ENCODE results near the gene DENND5A. TPM values are rescaled to one million over a fixed set of nuclear protein-coding genes. Genes with fewer than 3 reads are reported as not detected.

The DENND5A gene
- 54.3 and 58.0 TPM in 2 replicates for total RNA-seq (2022)
- Bru-seq, nascent RNA, result percentile 78 among the genes with signal in this experiment
- BruChase-seq, experiment 1, labeled RNA remaining after a 2-hour chase, result percentile 79 among the genes with signal in this experiment
- percentile 82 among the genes with signal in this experiment for BruChase-seq, experiment 2, labeled RNA remaining after a 6-hour chase
- long read RNA-seq, full-length matches to known transcripts, result 9 of 37 reads
- long read RNA-seq, partial matches to known transcripts, result 17 of 37 reads
- long read RNA-seq, other reads (novel, unspliced or antisense), result 11 of 37 reads

- BruUV-seq (replicated peaks), result no TSS peak
- POLR2A ChIA-PET, result interaction anchor here (0.5 to 1.9 kb wide), 12 partner anchors 8 to 1044 kb away, joined by 3 to 9 read pairs (median 4); partner anchors contain the start of gene ZNF143
- H3K9me3 Mint-ChIP-seq (ENCODE audit: unreplicated experiment), result no peaks in the 10 kb centered on the region
Observed at GRCh38 chr11:9265211-9266131, at the start of gene DENND5A. DENND5A (minus strand) TSS chr11:9265350; CDS start chr11:9265069, 281 bp downstream.

DNA sequence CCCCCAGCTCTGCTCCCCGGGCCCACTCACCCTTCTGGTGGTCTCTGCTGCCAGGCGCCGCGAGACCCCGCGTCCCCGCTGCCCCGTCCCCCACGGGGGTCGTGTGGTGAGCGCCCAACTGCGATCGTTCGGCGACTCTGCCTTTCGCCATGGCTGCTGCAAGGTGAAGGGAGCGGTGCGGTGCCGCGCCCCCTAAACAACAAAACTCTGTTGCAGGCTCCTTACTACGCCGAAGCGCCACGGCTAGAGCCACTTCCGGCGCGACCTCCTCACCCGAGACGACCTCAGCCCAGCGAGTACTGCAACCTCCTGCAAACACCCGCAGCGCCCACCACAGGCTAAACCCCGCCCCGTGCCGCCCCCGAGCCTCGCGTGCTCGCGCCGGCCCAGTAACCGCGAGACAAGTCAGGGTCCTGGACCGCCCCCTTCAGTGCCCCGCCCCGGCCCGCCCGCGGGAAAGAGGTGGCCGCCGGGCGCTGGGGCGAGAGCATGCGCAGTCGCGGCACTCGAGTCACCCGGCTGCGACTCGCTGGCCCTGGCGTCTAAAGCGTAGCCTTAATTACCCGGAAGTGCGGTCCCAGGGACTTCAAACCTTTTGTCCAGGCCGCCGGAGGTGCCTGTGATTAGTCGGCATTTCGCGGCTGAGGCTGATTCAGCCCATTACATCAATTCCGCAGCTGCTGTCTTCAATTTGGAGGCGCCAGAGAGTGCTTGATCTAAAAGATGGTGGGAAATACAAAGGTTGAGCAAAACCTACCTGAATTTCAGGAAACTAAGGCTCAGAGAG lies 49.3 kb upstream of the DENND5A start, which contains the start of gene TMEM41B:
Gene TMEM41B (minus strand): TSS at position 303 of the 787 bp plus-strand sequence. CDS start 152 bp downstream, at position 151.
- intact Hi-C loops (cut with micrococcal nuclease; ENCODE audit: unreplicated experiment), result loop anchor here (1.0 to 5.0 kb wide), 4 partner anchors 37 to 146 kb away; partner anchors contain the start of gene ZNF143
- TF ChIP-seq, protein P1, sequence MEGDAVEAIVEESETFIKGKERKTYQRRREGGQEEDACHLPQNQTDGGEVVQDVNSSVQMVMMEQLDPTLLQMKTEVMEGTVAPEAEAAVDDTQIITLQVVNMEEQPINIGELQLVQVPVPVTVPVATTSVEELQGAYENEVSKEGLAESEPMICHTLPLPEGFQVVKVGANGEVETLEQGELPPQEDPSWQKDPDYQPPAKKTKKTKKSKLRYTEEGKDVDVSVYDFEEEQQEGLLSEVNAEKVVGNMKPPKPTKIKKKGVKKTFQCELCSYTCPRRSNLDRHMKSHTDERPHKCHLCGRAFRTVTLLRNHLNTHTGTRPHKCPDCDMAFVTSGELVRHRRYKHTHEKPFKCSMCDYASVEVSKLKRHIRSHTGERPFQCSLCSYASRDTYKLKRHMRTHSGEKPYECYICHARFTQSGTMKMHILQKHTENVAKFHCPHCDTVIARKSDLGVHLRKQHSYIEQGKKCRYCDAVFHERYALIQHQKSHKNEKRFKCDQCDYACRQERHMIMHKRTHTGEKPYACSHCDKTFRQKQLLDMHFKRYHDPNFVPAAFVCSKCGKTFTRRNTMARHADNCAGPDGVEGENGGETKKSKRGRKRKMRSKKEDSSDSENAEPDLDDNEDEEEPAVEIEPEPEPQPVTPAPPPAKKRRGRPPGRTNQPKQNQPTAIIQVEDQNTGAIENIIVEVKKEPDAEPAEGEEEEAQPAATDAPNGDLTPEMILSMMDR (IDR thresholded peaks at IDR 0.05; ENCODE audit: insufficient read depth in 1 of 2, low read depth in 1 of 2, low read length in 1 of 2, severe bottlenecking in 1 of 2, unreplicated experiment in 1 of 2), result peak in 1 of 2 experiments; percentile 16
- Mint-ChIP-seq H3K36me3 (ENCODE audit: insufficient read depth, unreplicated experiment) (peaks cover 19% of the 10 kb centered on the region), H3K9me3 (ENCODE audit: unreplicated experiment) (no peaks in the 10 kb centered on the region), H3K27me3 (ENCODE audit: insufficient read depth, unreplicated experiment) (no peaks in the 10 kb centered on the region), H3K4me3 (ENCODE audit: unreplicated experiment) (peak within 1 kb of the TSS; percentile 87), H3K4me1 (ENCODE audit: low read depth, unreplicated experiment) (peaks cover 24% of the 10 kb centered on the region), H3K27ac (ENCODE audit: unreplicated experiment) (peak within 1 kb of the TSS; percentile 99)
- H3K4me3 ChIP-seq (ENCODE audit: low read depth, low read length), result peak within 1 kb of the TSS; percentile 98
- DNase-seq, result peak; percentile 98 to 99
- CTCF ChIA-PET, result interaction anchor here (1.1 kb wide), 1 partner anchor 71 kb away, joined by 4 read pairs; no protein-coding TSS in a partner anchor
- POLR2A ChIA-PET, result interaction anchor here (0.6 to 1.7 kb wide), 5 partner anchors 41 to 254 kb away, joined by 3 to 11 read pairs (median 5); no protein-coding TSS in a partner anchor
- H3K4me1 ChIP-seq, result peaks cover 38% of the 10 kb centered on the region
- H3K9me3 ChIP-seq, result no peaks in the 10 kb centered on the region
- no peaks in the 10 kb centered on the region; the same call in 1 of the 2 replicates for H3K36me3 ChIP-seq (ENCODE audit: control insufficient read depth, insufficient read depth, low read length)
- H3K27me3 ChIP-seq (replicated peaks; ENCODE audit: control insufficient read depth, insufficient read depth, low read length), result no peaks in the 10 kb centered on the region
- BruUV-seq (replicated peaks), result no TSS peak

More at GRCh38 chr11:9265211-9266131, at the start of gene DENND5A:
- intact Hi-C loops (cut with micrococcal nuclease; ENCODE audit: unreplicated experiment), result loop anchor here (5.0 kb wide), 1 partner anchor 97 kb away; no protein-coding TSS in a partner anchor
- CTCF ChIA-PET, result interaction anchor here (0.6 to 1.7 kb wide), 5 partner anchors 60 to 516 kb away, joined by 3 to 8 read pairs (median 4); no protein-coding TSS in a partner anchor
- Mint-ChIP-seq H3K4me1 (ENCODE audit: low read depth, unreplicated experiment) (peaks cover 47% of the 10 kb centered on the region), H3K27ac (ENCODE audit: unreplicated experiment) (peak within 1 kb of the TSS; percentile 95), H3K4me3 (ENCODE audit: unreplicated experiment) (peak within 1 kb of the TSS; percentile 94), H3K36me3 (ENCODE audit: insufficient read depth, unreplicated experiment) (peaks cover 23% of the 10 kb centered on the region), H3K27me3 (ENCODE audit: insufficient read depth, unreplicated experiment) (no peaks in the 10 kb centered on the region)
- TF ChIP-seq, protein P1 (IDR thresholded peaks at IDR 0.05; ENCODE audit: insufficient read depth in 1 of 2, low read depth in 1 of 2, low read length in 1 of 2, severe bottlenecking in 1 of 2, unreplicated experiment in 1 of 2), result no peak
- no peaks in the 10 kb centered on the region for H3K27me3 ChIP-seq (replicated peaks; ENCODE audit: control insufficient read depth, insufficient read depth, low read length)
- peak within 1 kb of the TSS; percentile 83 for H3K4me3 ChIP-seq (ENCODE audit: low read depth, low read length)
- peaks cover 30% of the 10 kb centered on the region for H3K4me1 ChIP-seq
- no peaks in the 10 kb centered on the region for H3K36me3 ChIP-seq (ENCODE audit: control insufficient read depth, insufficient read depth, low read length)
- peak; percentile 84 to 91 for DNase-seq
- no peaks in the 10 kb centered on the region for H3K9me3 ChIP-seq

Data from Caco-2 (cell line).